ENCODE data around the gene SIGLEC9.

SIGLEC9 gene

DNA sequence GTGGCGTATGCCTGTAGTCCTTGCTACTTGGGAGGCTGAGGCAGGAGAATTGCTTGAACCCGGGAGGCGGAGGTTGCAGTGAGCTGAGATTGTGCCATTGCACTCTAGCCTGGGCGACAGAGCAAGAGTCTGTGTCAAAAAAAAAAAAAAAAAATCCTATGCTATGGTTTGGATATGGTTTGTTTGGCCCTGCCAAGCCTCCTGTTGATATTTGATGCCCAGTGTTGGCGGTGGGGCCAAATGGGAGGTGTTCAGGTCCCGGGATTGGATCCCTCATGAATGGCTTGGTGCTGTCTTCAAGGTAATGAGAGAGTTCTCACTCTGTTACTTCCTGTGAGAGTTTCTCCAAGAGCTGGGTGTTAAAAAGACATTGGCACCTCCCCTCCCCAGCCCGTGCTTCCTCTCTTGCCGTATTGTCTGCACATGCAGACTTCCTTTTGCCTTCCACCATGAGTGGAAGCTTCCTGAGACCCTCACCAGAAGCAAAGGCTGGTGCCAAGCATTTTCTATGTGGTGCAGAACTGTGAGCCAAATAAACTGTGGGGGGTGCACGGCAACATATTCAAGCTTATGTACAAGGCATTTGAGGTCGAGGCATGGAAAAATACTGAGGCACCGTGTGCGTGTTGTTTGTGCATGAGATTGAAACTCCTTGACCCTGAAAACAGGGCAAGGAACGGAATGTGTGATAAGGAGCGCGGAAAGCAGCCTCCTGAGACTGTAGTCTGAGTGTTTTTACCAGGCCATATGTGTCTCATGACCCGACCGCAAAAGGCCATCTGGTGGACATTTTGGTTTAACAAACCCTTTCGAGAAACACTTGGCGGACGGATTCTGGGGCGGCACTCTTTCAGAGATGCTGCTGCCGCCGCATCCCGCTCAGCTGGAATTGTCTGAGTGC is 7.3 kb downstream of the SIGLEC9 start:
- no peaks in the 10 kb centered on the region for H3K9me3 ChIP-seq (ENCODE audit: control insufficient read depth in 2 of 2, low read length in 2 of 2)
- no peaks in the 10 kb centered on the region for H3K27me3 ChIP-seq (ENCODE audit: control insufficient read depth in 2 of 2, insufficient read depth in 2 of 2, low read length in 2 of 2)
- H3K4me3 ChIP-seq (ENCODE audit: low read length in 2 of 2), result peak overlapping the region in 1 of 2 donors; percentile 7
- no peak overlapping the region for H3K9ac ChIP-seq (ENCODE audit: low read depth in 1 of 2, low read length in 2 of 2)
- peak overlapping the region; percentile 16 to 47 for H3K27ac ChIP-seq (ENCODE audit: low read depth in 2 of 2, low read length in 2 of 2)
- H3K4me1 ChIP-seq (ENCODE audit: control insufficient read depth in 2 of 2, insufficient read depth in 2 of 2, low read length in 2 of 2), result peaks cover 7 to 10% of the 10 kb centered on the region in 2 donors
- no peaks in the 10 kb centered on the region for H3K36me3 ChIP-seq (ENCODE audit: control insufficient read depth in 2 of 2, insufficient read depth in 2 of 2, low read length in 2 of 2)

DNA sequence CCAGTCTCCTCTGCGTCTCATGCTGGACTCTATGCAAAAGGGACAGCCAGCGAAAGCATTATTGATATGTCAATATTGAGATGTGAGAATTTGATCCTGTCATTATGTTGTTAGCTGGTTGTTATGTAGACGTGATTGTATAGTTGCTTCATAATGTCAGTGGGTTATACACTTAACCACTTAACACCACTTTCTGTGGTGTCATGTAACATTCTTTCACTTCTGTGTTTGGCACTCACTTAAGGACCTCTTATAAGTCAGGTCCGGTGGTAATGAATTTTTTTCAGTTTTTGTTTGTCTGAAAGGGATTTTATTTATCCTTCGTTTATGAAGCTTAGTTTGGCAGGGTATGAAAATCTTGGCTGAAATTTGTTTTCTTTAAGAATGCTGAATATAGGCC is 10.3 kb downstream of the SIGLEC9 start:
- no peaks in the 10 kb centered on the region for H3K9me3 ChIP-seq (ENCODE audit: control insufficient read depth in 2 of 2, low read length in 2 of 2)
- H3K36me3 ChIP-seq (ENCODE audit: control insufficient read depth in 2 of 2, insufficient read depth in 2 of 2, low read length in 2 of 2), result no peaks in the 10 kb centered on the region
- H3K4me1 ChIP-seq (ENCODE audit: control insufficient read depth in 2 of 2, insufficient read depth in 2 of 2, low read length in 2 of 2), result peaks cover 3% of the 10 kb centered on the region in 2 donors
- H3K4me3 ChIP-seq (ENCODE audit: low read length in 2 of 2), result no peak overlapping the region
- no peak overlapping the region for H3K9ac ChIP-seq (ENCODE audit: low read depth in 1 of 2, low read length in 2 of 2)
- no peak overlapping the region for H3K27ac ChIP-seq (ENCODE audit: low read depth in 2 of 2, low read length in 2 of 2)
- no peaks in the 10 kb centered on the region for H3K27me3 ChIP-seq (ENCODE audit: control insufficient read depth in 2 of 2, insufficient read depth in 2 of 2, low read length in 2 of 2)

DNA sequence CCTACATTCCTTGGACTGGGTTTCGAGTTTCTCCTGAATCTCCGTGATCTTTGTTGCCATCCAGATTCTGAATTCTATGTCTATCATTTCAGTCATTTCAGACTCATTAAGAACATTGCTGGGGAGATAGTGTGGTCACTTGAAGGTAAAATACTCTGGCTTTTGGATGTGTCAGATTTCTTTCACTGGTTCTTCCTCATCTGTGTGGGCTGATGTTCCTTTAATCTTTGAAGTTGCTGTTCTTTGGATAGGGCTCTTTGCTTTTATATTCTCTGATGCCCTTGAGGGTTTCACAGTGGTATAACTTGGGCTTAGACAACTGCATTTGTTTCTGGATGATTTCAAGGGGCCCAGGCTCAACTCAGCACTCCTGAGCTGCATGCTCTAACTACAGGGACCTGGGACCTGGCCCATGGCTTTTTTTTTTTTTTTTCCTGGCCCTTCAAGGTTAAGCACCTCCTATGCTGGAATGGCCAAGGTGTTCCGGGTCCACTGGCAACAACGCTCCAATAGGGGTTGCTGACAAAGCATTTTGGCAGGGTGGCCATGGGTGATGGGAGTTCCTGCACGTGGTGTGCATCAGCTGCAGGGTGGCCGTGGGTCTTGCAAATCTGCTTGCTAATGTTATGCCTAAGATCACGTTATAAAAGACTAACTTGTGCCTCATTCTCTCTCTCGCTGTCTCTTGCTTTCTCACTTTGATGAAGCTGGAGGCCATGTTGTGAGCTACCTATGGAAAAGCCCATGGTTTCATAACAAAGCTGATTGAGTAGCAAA is 11.5 kb downstream of the SIGLEC9 start:
- Histone ChIP-seq H3K4me3 (ENCODE audit: low read length in 2 of 2) (no peak overlapping the region), H3K27me3 (ENCODE audit: control insufficient read depth in 2 of 2, insufficient read depth in 2 of 2, low read length in 2 of 2) (no peaks in the 10 kb centered on the region), H3K9me3 (ENCODE audit: control insufficient read depth in 2 of 2, low read length in 2 of 2) (no peaks in the 10 kb centered on the region), H3K27ac (ENCODE audit: low read depth in 2 of 2, low read length in 2 of 2) (peak overlapping the region in 1 of 2 donors; percentile 16), H3K36me3 (ENCODE audit: control insufficient read depth in 2 of 2, insufficient read depth in 2 of 2, low read length in 2 of 2) (no peaks in the 10 kb centered on the region), H3K4me1 (ENCODE audit: control insufficient read depth in 2 of 2, insufficient read depth in 2 of 2, low read length in 2 of 2) (peaks cover 3% of the 10 kb centered on the region in 2 donors), H3K9ac (ENCODE audit: low read depth in 1 of 2, low read length in 2 of 2) (no peak overlapping the region)

DNA sequence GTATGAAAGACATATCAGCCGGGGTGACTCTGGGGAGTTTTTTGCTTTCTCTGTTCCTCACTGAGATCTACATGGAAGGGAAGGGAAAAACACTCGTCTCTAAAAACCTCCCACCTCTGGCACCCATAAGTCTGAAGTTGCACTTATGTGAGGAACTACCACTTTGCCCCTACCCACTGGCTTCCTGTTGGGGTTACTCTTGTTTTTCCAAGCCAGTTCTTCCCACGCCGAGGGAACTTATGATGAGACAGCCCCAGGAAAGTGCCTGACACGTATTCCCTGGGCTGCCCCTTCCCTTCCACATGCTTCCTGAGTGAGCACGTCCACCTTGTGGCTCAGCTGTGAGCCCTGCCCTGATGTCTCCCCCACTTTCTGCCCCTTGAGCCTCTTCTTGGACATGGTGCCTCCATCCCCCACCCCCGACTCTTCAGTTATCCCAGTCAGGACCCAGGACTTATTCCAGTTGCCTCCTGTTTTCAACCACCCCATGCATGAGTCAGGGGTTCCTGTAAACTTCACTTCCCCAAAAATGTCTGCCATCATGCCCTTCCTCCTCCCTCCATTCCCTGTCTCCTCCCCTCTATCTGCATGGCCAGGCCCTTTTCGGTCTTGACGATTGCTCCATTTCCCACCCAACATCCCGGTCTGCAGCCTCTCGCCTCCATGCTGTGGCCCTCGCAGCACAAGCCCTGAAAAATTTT is 12.3 kb downstream of the SIGLEC9 start:
- Histone ChIP-seq H3K4me3 (ENCODE audit: low read length in 2 of 2) (no peak overlapping the region), H3K27ac (ENCODE audit: low read depth in 2 of 2, low read length in 2 of 2) (peak overlapping the region; percentile 45 to 62), H3K9me3 (ENCODE audit: control insufficient read depth in 2 of 2, low read length in 2 of 2) (no peaks in the 10 kb centered on the region), H3K27me3 (ENCODE audit: control insufficient read depth in 2 of 2, insufficient read depth in 2 of 2, low read length in 2 of 2) (no peaks in the 10 kb centered on the region), H3K36me3 (ENCODE audit: control insufficient read depth in 2 of 2, insufficient read depth in 2 of 2, low read length in 2 of 2) (no peaks in the 10 kb centered on the region), H3K4me1 (ENCODE audit: control insufficient read depth in 2 of 2, insufficient read depth in 2 of 2, low read length in 2 of 2) (peaks cover 3% of the 10 kb centered on the region in 2 donors), H3K9ac (ENCODE audit: low read depth in 1 of 2, low read length in 2 of 2) (no peak overlapping the region)

DNA sequence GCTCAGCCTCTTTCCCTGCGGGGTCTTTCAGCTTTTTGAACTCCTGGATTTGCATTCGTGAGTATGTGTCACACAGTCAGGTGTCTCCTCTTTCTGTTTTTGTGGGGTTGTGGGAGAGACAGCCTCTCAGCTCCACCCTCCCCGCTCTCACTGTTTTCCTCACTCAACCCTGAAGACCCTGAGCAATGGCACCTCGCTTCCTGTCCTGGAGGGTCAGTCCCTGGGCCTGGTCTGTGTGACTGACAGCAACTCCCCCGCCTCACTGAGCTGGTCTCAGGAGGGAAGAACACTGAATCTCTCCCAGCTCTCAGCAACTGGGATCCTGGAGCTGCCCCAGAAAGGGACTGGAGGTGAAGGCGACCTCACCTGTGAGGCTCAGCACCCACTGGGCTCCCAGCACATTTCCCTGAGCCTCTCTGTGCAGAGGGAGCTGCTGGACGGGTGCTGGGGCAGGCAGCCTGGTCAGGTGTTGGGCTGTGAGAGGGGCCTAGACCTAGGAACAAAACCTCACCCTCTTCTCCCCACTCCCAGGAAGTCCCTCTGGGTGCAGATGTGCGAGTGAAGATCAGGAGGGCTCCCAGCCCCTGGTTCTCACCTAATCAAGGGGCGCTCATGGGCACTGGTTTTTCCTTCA is 13.2 kb downstream of the SIGLEC9 start:
- Histone ChIP-seq H3K27me3 (ENCODE audit: control insufficient read depth in 2 of 2, insufficient read depth in 2 of 2, low read length in 2 of 2) (no peaks in the 10 kb centered on the region), H3K4me3 (ENCODE audit: low read length in 2 of 2) (no peak overlapping the region), H3K4me1 (ENCODE audit: control insufficient read depth in 2 of 2, insufficient read depth in 2 of 2, low read length in 2 of 2) (peaks cover 2 to 3% of the 10 kb centered on the region in 2 donors), H3K27ac (ENCODE audit: low read depth in 2 of 2, low read length in 2 of 2) (peak overlapping the region; percentile 45 to 62), H3K36me3 (ENCODE audit: control insufficient read depth in 2 of 2, insufficient read depth in 2 of 2, low read length in 2 of 2) (no peaks in the 10 kb centered on the region), H3K9ac (ENCODE audit: low read depth in 1 of 2, low read length in 2 of 2) (no peak overlapping the region), H3K9me3 (ENCODE audit: control insufficient read depth in 2 of 2, low read length in 2 of 2) (no peaks in the 10 kb centered on the region)

DNA sequence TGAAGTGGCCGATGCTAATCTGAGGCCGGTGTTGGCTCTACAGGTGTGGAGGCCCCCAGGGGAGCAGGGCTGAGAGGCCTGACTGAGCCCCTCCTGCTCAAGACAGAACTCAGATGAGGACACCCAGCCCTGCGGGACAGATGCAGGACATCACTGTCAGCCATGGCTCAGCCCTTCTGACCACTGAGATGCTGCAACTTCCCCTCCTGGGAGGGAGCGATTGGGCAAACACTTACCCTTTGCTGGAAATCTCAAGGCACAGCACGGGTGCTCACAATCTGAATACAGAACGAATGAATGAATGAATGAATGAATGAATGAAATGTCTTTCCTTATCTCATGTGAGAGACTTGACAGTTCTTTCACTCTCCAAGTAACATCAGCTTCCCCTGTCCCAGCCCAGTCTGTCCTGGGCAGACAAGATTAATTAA is 13.9 kb downstream of the SIGLEC9 start:
- Histone ChIP-seq H3K4me1 (ENCODE audit: control insufficient read depth in 2 of 2, insufficient read depth in 2 of 2, low read length in 2 of 2) (peaks cover 2 to 3% of the 10 kb centered on the region in 2 donors), H3K36me3 (ENCODE audit: control insufficient read depth in 2 of 2, insufficient read depth in 2 of 2, low read length in 2 of 2) (no peaks in the 10 kb centered on the region), H3K27ac (ENCODE audit: low read depth in 2 of 2, low read length in 2 of 2) (peak overlapping the region; percentile 11 to 62), H3K9ac (ENCODE audit: low read depth in 1 of 2, low read length in 2 of 2) (no peak overlapping the region), H3K4me3 (ENCODE audit: low read length in 2 of 2) (no peak overlapping the region), H3K9me3 (ENCODE audit: control insufficient read depth in 2 of 2, low read length in 2 of 2) (no peaks in the 10 kb centered on the region), H3K27me3 (ENCODE audit: control insufficient read depth in 2 of 2, insufficient read depth in 2 of 2, low read length in 2 of 2) (no peaks in the 10 kb centered on the region)

DNA sequence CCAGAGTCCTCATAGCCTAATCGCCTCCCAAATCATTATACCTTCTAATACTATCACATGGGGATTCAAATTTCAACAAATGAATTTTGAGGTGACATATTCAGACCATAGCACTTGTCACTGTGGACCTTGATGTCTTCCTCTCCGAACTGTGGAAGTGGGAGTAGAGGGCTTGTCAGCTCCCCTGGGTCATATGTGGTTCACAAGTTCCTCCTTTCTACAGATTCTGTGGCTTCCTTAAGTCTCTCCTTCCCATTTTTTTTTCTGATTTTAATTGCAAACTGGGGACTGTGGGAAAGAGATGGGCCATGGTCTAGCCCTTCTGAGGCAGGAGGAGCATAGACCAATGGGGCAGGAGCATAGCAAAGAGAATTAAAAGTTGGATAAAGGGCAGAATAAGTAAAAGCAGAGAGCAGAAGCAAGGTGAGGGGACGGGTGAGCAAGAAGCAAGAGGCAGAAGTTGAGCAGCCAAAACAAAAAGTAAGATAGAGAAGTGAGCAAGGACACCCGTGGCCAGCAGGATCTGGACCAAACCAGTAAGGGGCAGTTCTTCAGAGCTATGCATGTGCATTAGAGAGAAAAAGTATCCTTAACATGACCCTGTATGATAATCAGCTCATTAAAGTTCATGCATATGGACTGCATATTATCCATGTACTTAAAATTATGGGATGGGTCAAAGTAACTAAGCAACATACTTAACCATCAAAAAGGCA is 14.8 kb downstream of the SIGLEC9 start:
- Histone ChIP-seq H3K36me3 (ENCODE audit: control insufficient read depth in 2 of 2, insufficient read depth in 2 of 2, low read length in 2 of 2) (no peaks in the 10 kb centered on the region), H3K9ac (ENCODE audit: low read depth in 1 of 2, low read length in 2 of 2) (no peak overlapping the region), H3K9me3 (ENCODE audit: control insufficient read depth in 2 of 2, low read length in 2 of 2) (no peaks in the 10 kb centered on the region), H3K27ac (ENCODE audit: low read depth in 2 of 2, low read length in 2 of 2) (peak overlapping the region in 1 of 2 donors; percentile 62), H3K27me3 (ENCODE audit: control insufficient read depth in 2 of 2, insufficient read depth in 2 of 2, low read length in 2 of 2) (no peaks in the 10 kb centered on the region), H3K4me1 (ENCODE audit: control insufficient read depth in 2 of 2, insufficient read depth in 2 of 2, low read length in 2 of 2) (peaks cover 2 to 3% of the 10 kb centered on the region in 2 donors), H3K4me3 (ENCODE audit: low read length in 2 of 2) (no peak overlapping the region)

DNA sequence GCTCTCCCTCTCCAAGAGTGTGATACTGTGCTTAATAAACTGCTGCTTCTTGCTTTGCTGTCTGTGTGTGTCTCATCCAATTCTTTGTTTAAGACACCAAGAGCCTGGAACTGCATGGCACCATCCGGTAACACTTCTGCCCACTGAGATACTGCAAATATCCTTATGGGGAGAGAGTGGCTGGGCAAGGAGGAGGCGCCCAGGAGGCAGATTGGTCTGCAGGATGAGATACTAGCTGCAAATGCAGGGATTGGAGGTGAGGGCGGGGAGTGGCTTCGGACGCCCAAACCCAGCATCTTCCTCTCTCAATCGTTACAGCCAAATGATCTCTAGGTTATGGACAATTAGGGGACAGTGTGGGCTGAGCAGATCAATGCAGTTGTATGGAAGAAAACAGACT is 15.7 kb downstream of the SIGLEC9 start:
- H3K9me3 ChIP-seq (ENCODE audit: control insufficient read depth in 2 of 2, low read length in 2 of 2), result no peaks in the 10 kb centered on the region
- H3K27me3 ChIP-seq (ENCODE audit: control insufficient read depth in 2 of 2, insufficient read depth in 2 of 2, low read length in 2 of 2), result no peaks in the 10 kb centered on the region
- H3K4me3 ChIP-seq (ENCODE audit: low read length in 2 of 2), result no peak overlapping the region
- H3K9ac ChIP-seq (ENCODE audit: low read depth in 1 of 2, low read length in 2 of 2), result no peak overlapping the region
- peaks cover 2 to 3% of the 10 kb centered on the region in 2 donors for H3K4me1 ChIP-seq (ENCODE audit: control insufficient read depth in 2 of 2, insufficient read depth in 2 of 2, low read length in 2 of 2)
- H3K36me3 ChIP-seq (ENCODE audit: control insufficient read depth in 2 of 2, insufficient read depth in 2 of 2, low read length in 2 of 2), result no peaks in the 10 kb centered on the region
- no peak overlapping the region for H3K27ac ChIP-seq (ENCODE audit: low read depth in 2 of 2, low read length in 2 of 2)

DNA sequence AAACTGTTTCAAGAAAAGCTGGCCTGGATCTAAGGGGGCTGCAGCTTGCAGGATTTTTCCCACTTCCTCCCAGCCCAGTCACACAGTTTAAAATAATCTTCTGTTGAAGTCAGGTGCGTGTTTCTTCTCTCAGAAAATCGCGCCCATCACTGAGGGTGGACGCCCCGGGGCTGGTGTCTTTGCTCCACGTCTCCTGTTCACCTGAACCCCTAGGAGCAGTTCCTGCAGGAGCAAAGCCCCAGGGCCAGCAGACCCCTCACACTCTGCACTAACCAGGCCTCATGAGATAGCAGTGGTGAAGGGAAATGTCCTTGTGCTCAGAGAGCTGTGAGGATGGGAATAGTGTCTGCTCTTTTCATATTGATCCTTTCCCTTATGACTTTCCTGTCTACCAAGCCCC is 16.5 kb downstream of the SIGLEC9 start:
- Histone ChIP-seq H3K9ac (ENCODE audit: low read depth in 1 of 2, low read length in 2 of 2) (no peak overlapping the region), H3K4me1 (ENCODE audit: control insufficient read depth in 2 of 2, insufficient read depth in 2 of 2, low read length in 2 of 2) (peaks cover 2 to 3% of the 10 kb centered on the region in 2 donors), H3K4me3 (ENCODE audit: low read length in 2 of 2) (no peak overlapping the region), H3K9me3 (ENCODE audit: control insufficient read depth in 2 of 2, low read length in 2 of 2) (no peaks in the 10 kb centered on the region), H3K36me3 (ENCODE audit: control insufficient read depth in 2 of 2, insufficient read depth in 2 of 2, low read length in 2 of 2) (no peaks in the 10 kb centered on the region), H3K27ac (ENCODE audit: low read depth in 2 of 2, low read length in 2 of 2) (no peak overlapping the region), H3K27me3 (ENCODE audit: control insufficient read depth in 2 of 2, insufficient read depth in 2 of 2, low read length in 2 of 2) (no peaks in the 10 kb centered on the region)
